HG02763 (cell line): ENCODE measurements around the gene TMOD1.
A peak's percentile ranks its signal among the peaks of the same experiment; 100 is the strongest.
"Not testable (repeated sequence)": the region's sequence is repeated elsewhere in the genome, so short reads cannot be mapped to it uniquely, and the experiment has no call there.

Experiments
- ATAC-seq: cut with Tn5 transposase; IDR thresholded peaks from one replicate; pipeline ENCODE4 v1.9.1; 2021; ENCODE audit warnings: mild to moderate bottlenecking, moderate library complexity; ENCODE audit not compliant: unreplicated experiment

Gene TMOD1

GRCh38 chr9:97497558-97498375 lies 3.7 kb upstream of the TMOD1 start:
- ATAC-seq: not testable (repeated sequence)

- not testable (repeated sequence) for ATAC-seq
Observed at GRCh38 chr9:97498846-97499245, 2.6 kb upstream of the TMOD1 start.

GRCh38 chr9:97500263-97500662 lies 1.2 kb upstream of the TMOD1 start:
- ATAC-seq: no peak

GRCh38 chr9:97500765-97501176 lies 695 bp upstream of the TMOD1 start:
- ATAC-seq: no peak

GRCh38 chr9:97501972-97502221 lies 431 bp downstream of the TMOD1 start:
- no peak for ATAC-seq

- no peak for ATAC-seq
Observed at GRCh38 chr9:97502222-97502983, 937 bp downstream of the TMOD1 start.

- no peak for ATAC-seq
Observed at GRCh38 chr9:97502984-97503861, 1.8 kb downstream of the TMOD1 start.

GRCh38 chr9:97503862-97504210 lies 2.4 kb downstream of the TMOD1 start:
- no peak for ATAC-seq

GRCh38 chr9:97504381-97505216 lies 3.1 kb downstream of the TMOD1 start:
- ATAC-seq: no peak

GRCh38 chr9:97505845-97506244 lies 4.4 kb downstream of the TMOD1 start:
- no peak for ATAC-seq

- no peak for ATAC-seq
Observed at GRCh38 chr9:97506306-97506705, 4.8 kb downstream of the TMOD1 start.

- ATAC-seq: no peak
Observed at GRCh38 chr9:97506787-97507186, 5.3 kb downstream of the TMOD1 start.

GRCh38 chr9:97507428-97507984 lies 6.0 kb downstream of the TMOD1 start:
- no peak for ATAC-seq

GRCh38 chr9:97508852-97509251 lies 7.4 kb downstream of the TMOD1 start:
- no peak for ATAC-seq

- ATAC-seq: peak; percentile 49
Observed at GRCh38 chr9:97510797-97511654, 9.6 kb downstream of the TMOD1 start.

- ATAC-seq: no peak
Observed at GRCh38 chr9:97511655-97512427, 10.4 kb downstream of the TMOD1 start.

GRCh38 chr9:97512966-97513560 lies 11.6 kb downstream of the TMOD1 start:
- ATAC-seq: no peak

GRCh38 chr9:97514531-97514930 lies 13.1 kb downstream of the TMOD1 start:
- ATAC-seq: no peak
